OCI-LY7 (cell line): Measurements from ENCODE around the gene ZNF396. TPM values are rescaled to one million over a fixed set of nuclear protein-coding genes. Genes with fewer than 3 reads are reported as not detected.

Experiments used
- BruUV-seq: library from RNA; stranded (reverse); fragments of 400-500 nt; replicated peaks from 2 replicates; lab custom pipeline; 2021; lab: Mats Ljungman, UMichigan
- CTCF ChIA-PET: fragments of 300-600 bp; sonication (Branson Sonifier 250); formaldehyde crosslinking; loops from one replicate; lab custom pipeline; 2022; ENCODE audit warnings: antibody characterized with exemption; ENCODE audit not compliant: unreplicated experiment; lab: Charles Lee
- POLR2A ChIA-PET: fragments of 300-600 bp; sonication (Branson Sonifier 250); formaldehyde crosslinking; loops from one replicate; lab custom pipeline; 2022; ENCODE audit warnings: antibody characterized with exemption; lab: Charles Lee
- DNase-seq: peaks from one replicate; pipeline ENCODE4 v3.0.0-alpha.2; 2015; ENCODE audit warnings: low spot score
- H2AFZ ChIP-seq: fragments of 200-600 bp; sonication (generic), shearing (Covaris generic); 2 replicates; pipeline ENCODE4 v1.6.1; 2014; ENCODE audit warnings: mild to moderate bottlenecking, antibody characterized with exemption, low read length, moderate library complexity
- H3K27ac ChIP-seq: fragments of 200-600 bp; sonication (generic); 2 replicates; pipeline ENCODE4 v1.5.1; 2014; ENCODE audit warnings: mixed run types, low read depth, mild to moderate bottlenecking, moderate library complexity, low read length, inconsistent platforms; ENCODE audit not compliant: poor library complexity, severe bottlenecking
- H3K36me3 ChIP-seq: fragments of 200-600 bp; sonication (generic); 2 replicates; pipeline ENCODE4 v1.6.1; 2014; ENCODE audit warnings: mild to moderate bottlenecking, antibody characterized with exemption, low read length, moderate library complexity, mixed read lengths; ENCODE audit not compliant: insufficient read depth
- H3K4me1 ChIP-seq: fragments of 200-600 bp; sonication (generic); 2 replicates; pipeline ENCODE4 v1.5.1; 2014; ENCODE audit warnings: mild to moderate bottlenecking, low read length; ENCODE audit not compliant: insufficient read depth, poor library complexity, severe bottlenecking
- H3K4me2 ChIP-seq: fragments of 200-600 bp; sonication (generic); 2 replicates; pipeline ENCODE4 v1.6.1; 2014; ENCODE audit warnings: mild to moderate bottlenecking, low read length
- H3K4me3 ChIP-seq: fragments of 200-600 bp; sonication (generic); 2 replicates; pipeline ENCODE4 v1.5.1; 2014; ENCODE audit warnings: mild to moderate bottlenecking, low read depth, low read length; ENCODE audit not compliant: poor library complexity, severe bottlenecking
- H3K79me2 ChIP-seq: fragments of 200-600 bp; sonication (generic); 2 replicates; pipeline ENCODE4 v1.6.1; 2016; ENCODE audit warnings: low read depth, mild to moderate bottlenecking, low read length, moderate library complexity, mixed read lengths; ENCODE audit not compliant: insufficient read depth
- H3K9me2 ChIP-seq: fragments of 200-600 bp; sonication (generic); 2 replicates; pipeline ENCODE4 v1.6.1; 2016; ENCODE audit warnings: mild to moderate bottlenecking, low read length, mixed read lengths; ENCODE audit not compliant: insufficient read depth
- H3K9me3 ChIP-seq: fragments of 200-600 bp; sonication (generic); 2 replicates; pipeline ENCODE4 v1.6.1; 2014; ENCODE audit warnings: mild to moderate bottlenecking, mixed run types, low read length, mixed read lengths
- H4K20me1 ChIP-seq: fragments of 200-600 bp; sonication (generic); 2 replicates; pipeline ENCODE4 v1.6.1; 2014; ENCODE audit warnings: mild to moderate bottlenecking, antibody characterized with exemption, low read length, moderate library complexity, mixed read lengths; ENCODE audit not compliant: insufficient read depth
- EZH2phosphoT487 ChIP-seq: fragments of 200-600 bp; sonication (generic); IDR thresholded peaks from 2 replicates; pipeline ENCODE4 v1.6.1; 2018; ENCODE audit warnings: low read depth, borderline replicate concordance, mild to moderate bottlenecking, mixed run types, antibody characterized with exemption, low read length, moderate library complexity, mixed read lengths
- intact Hi-C: fragments of 100-400 bp; cut with micrococcal nuclease; formaldehyde crosslinking; loops from one replicate; pipeline ENCODE4 v1.10.0; 2022; ENCODE audit not compliant: unreplicated experiment
- total RNA-seq, 2 experiments: library from RNA; depleted of rRNA in 1 of 2; stranded (reverse); fragments of >200 nt in 1 of 2; shearing (Covaris generic) in 1 of 2; gene quantifications; 2 replicates each; pipeline ENCODE4 v1.2.3, GENCODE V29; 2014 to 2022
- TF ChIP-seq, protein P1 (sequence below): fragments of 200-600 bp; sonication (generic); conservative IDR thresholded peaks from 2 replicates; pipeline ENCODE4 v1.5.1; 2014; ENCODE audit warnings: mild to moderate bottlenecking, antibody characterized with exemption, low read length, moderate library complexity, mixed read lengths

The ZNF396 gene
- total RNA-seq, 2 experiments from 2014 or later: 0.38 to 1.1 TPM

DNA sequence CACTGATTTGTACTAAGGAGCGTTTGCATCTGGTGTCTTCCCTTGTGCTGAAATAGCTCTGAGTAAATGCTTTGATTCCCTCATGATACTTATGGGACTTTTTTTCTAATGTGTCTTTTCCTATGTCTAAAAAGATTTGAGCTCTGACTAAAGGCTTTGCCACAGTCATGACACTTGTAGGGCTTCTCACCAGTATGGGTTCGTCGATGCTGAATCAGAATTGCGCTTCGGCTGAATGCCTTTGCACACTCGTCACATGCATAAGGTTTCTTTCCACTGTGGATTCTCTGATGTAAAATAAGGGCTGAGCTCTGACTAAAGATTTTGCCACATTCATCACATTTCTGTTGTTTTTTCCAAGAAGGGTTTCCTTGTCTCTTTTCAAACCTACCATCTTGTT is 8.0 kb downstream of the ZNF396 start:
- no peak for DNase-seq
- CTCF ChIA-PET: no interaction called here

GRCh38 chr18:35368595-35368994 is 8.5 kb downstream of the ZNF396 start:
- Histone ChIP-seq H3K79me2 (no peaks in the 10 kb centered on the region), H3K36me3 (no peaks in the 10 kb centered on the region), H3K9me3 (no peaks in the 10 kb centered on the region), H4K20me1 (no peaks in the 10 kb centered on the region), H3K4me3 (no peak overlapping the region), H3K4me1 (no peaks in the 10 kb centered on the region), H3K27ac (no peak overlapping the region), H3K4me2 (no peak overlapping the region), H3K9me2 (no peaks in the 10 kb centered on the region), H2AFZ (no peak overlapping the region)
- no peak for TF ChIP-seq EZH2phosphoT487
- TF ChIP-seq, protein P1, sequence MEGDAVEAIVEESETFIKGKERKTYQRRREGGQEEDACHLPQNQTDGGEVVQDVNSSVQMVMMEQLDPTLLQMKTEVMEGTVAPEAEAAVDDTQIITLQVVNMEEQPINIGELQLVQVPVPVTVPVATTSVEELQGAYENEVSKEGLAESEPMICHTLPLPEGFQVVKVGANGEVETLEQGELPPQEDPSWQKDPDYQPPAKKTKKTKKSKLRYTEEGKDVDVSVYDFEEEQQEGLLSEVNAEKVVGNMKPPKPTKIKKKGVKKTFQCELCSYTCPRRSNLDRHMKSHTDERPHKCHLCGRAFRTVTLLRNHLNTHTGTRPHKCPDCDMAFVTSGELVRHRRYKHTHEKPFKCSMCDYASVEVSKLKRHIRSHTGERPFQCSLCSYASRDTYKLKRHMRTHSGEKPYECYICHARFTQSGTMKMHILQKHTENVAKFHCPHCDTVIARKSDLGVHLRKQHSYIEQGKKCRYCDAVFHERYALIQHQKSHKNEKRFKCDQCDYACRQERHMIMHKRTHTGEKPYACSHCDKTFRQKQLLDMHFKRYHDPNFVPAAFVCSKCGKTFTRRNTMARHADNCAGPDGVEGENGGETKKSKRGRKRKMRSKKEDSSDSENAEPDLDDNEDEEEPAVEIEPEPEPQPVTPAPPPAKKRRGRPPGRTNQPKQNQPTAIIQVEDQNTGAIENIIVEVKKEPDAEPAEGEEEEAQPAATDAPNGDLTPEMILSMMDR: no peak
- ChIA-PET POLR2A (interaction anchor here (0.6 kb wide), 1 partner anchor 131 kb away, joined by 3 read pairs; no protein-coding TSS in a partner anchor), CTCF (no interaction called here)
- no TSS peak for BruUV-seq
- intact Hi-C loops: no loop called here
- DNase-seq: no peak

More for the DNA sequence above, 8.0 kb downstream of the ZNF396 start:
- H3K79me2 ChIP-seq: no peaks in the 10 kb centered on the region
- no peak overlapping the region for H3K27ac ChIP-seq
- POLR2A ChIA-PET: no interaction called here
- TF ChIP-seq, protein P1: no peak
- TF ChIP-seq EZH2phosphoT487: no peak
- no peaks in the 10 kb centered on the region for H3K36me3 ChIP-seq
- H3K4me2 ChIP-seq: no peak overlapping the region
- no peaks in the 10 kb centered on the region for H3K4me1 ChIP-seq
- H3K9me3 ChIP-seq: no peaks in the 10 kb centered on the region
- H2AFZ ChIP-seq: no peak overlapping the region
- H4K20me1 ChIP-seq: no peaks in the 10 kb centered on the region
- no peaks in the 10 kb centered on the region for H3K9me2 ChIP-seq
- no peak overlapping the region for H3K4me3 ChIP-seq
- intact Hi-C loops: no loop called here
- BruUV-seq: no TSS peak

GRCh38 chr18:35362531-35362930 is 14.6 kb downstream of the ZNF396 start:
- H4K20me1 ChIP-seq: no peaks in the 10 kb centered on the region
- no TSS peak for BruUV-seq
- intact Hi-C loops: no loop called here
- H3K9me3 ChIP-seq: no peaks in the 10 kb centered on the region
- no peaks in the 10 kb centered on the region for H3K79me2 ChIP-seq
- no peaks in the 10 kb centered on the region for H3K4me1 ChIP-seq
- H2AFZ ChIP-seq: no peak overlapping the region
- no peaks in the 10 kb centered on the region for H3K36me3 ChIP-seq
- H3K9me2 ChIP-seq: no peaks in the 10 kb centered on the region
- TF ChIP-seq, protein P1: no peak
- TF ChIP-seq EZH2phosphoT487: no peak
- H3K27ac ChIP-seq: no peak overlapping the region
- H3K4me3 ChIP-seq: no peak overlapping the region
- H3K4me2 ChIP-seq: no peak overlapping the region
- ChIA-PET CTCF (no interaction called here), POLR2A (no interaction called here)
- DNase-seq: no peak
